ENCODE measurements around the gene N4BP2. TPM values are rescaled to one million over a fixed set of nuclear protein-coding genes. Genes with fewer than 3 reads are reported as not detected.

N4BP2 gene
- total RNA-seq, 4 donors from 2014 or later, result 5.5 to 9.7 (median 7.7) TPM

GRCh38 chr4:40059362-40059761 lies 2.7 kb downstream of the N4BP2 start:
- TF ChIP-seq EP300 (IDR thresholded peaks at IDR 0.05) (no peak), POLR2AphosphoS5 (IDR thresholded peaks at IDR 0.05) (no peak), POLR2A (IDR thresholded peaks at IDR 0.05; ENCODE audit: low read depth) (no peak), CTCF (IDR thresholded peaks at IDR 0.05) (no peak)
- intact Hi-C loops (cut with DNase I), result loop anchor here (5.0 to 10.0 kb wide), 5 partner anchors 82 to 605 kb away; partner anchors contain the start of genes LIAS, PDS5A, RPL9 and SMIM14
- Histone ChIP-seq H3K9me3 (no peaks in the 10 kb centered on the region), H3K4me3 (no peak overlapping the region), H3K36me3 (peaks cover 0 to 8% (median 0%) of the 10 kb centered on the region in 4 donors), H3K4me1 (peaks cover 13 to 28% (median 24%) of the 10 kb centered on the region in 4 donors), H3K27me3 (no peaks in the 10 kb centered on the region), H3K27ac (replicated peaks in 1 of 4) (no peak overlapping the region)
- no peak for DNase-seq (ENCODE audit: extremely low spot score)
- 95% methylated on average over 6 of the region's 6 CpGs for WGBS

- intact Hi-C loops (cut with DNase I), result no loop called here
- no peaks in the 10 kb centered on the region for H3K4me1 ChIP-seq
- no peaks in the 10 kb centered on the region for H3K27me3 ChIP-seq
- peaks cover 0 to 8% (median 0%) of the 10 kb centered on the region in 4 donors for H3K36me3 ChIP-seq
- no peak overlapping the region for H3K27ac ChIP-seq (replicated peaks in 1 of 4)
- no peak for DNase-seq (ENCODE audit: extremely low spot score)
- TF ChIP-seq CTCF (IDR thresholded peaks at IDR 0.05) (no peak), EP300 (IDR thresholded peaks at IDR 0.05) (no peak), POLR2A (IDR thresholded peaks at IDR 0.05; ENCODE audit: low read depth) (no peak), POLR2AphosphoS5 (IDR thresholded peaks at IDR 0.05) (no peak)
- no peak overlapping the region for H3K4me3 ChIP-seq
- WGBS, result 98% methylated on average over 3 of the region's 3 CpGs
- no peaks in the 10 kb centered on the region for H3K9me3 ChIP-seq
Measured at GRCh38 chr4:40065010-40065409, 8.4 kb downstream of the N4BP2 start.

GRCh38 chr4:40066651-40067050 lies 10.0 kb downstream of the N4BP2 start:
- H3K4me1 ChIP-seq, result no peaks in the 10 kb centered on the region
- intact Hi-C loops (cut with DNase I), result no loop called here
- no peak overlapping the region for H3K4me3 ChIP-seq
- no peaks in the 10 kb centered on the region for H3K27me3 ChIP-seq
- no peak overlapping the region for H3K27ac ChIP-seq (replicated peaks in 1 of 4)
- H3K36me3 ChIP-seq, result peaks cover 0 to 6% (median 0%) of the 10 kb centered on the region in 4 donors
- H3K9me3 ChIP-seq, result no peaks in the 10 kb centered on the region
- TF ChIP-seq CTCF (IDR thresholded peaks at IDR 0.05) (no peak), EP300 (IDR thresholded peaks at IDR 0.05) (no peak), POLR2A (IDR thresholded peaks at IDR 0.05; ENCODE audit: low read depth) (no peak), POLR2AphosphoS5 (IDR thresholded peaks at IDR 0.05) (no peak)
- 93% methylated on average over 3 of the region's 3 CpGs for WGBS
- DNase-seq (ENCODE audit: extremely low spot score), result no peak

- TF ChIP-seq CTCF (IDR thresholded peaks at IDR 0.05) (no peak), EP300 (IDR thresholded peaks at IDR 0.05) (no peak), POLR2AphosphoS5 (IDR thresholded peaks at IDR 0.05) (no peak), POLR2A (IDR thresholded peaks at IDR 0.05; ENCODE audit: low read depth) (no peak)
- intact Hi-C loops (cut with DNase I), result no loop called here
Measured at GRCh38 chr4:40070387-40070786, 13.7 kb downstream of the N4BP2 start.

GRCh38 chr4:40086421-40086820 lies 29.8 kb downstream of the N4BP2 start:
- WGBS, result 96% methylated on average over 8 of the region's 8 CpGs
- intact Hi-C loops (cut with DNase I), result no loop called here

More at GRCh38 chr4:40070387-40070786, 13.7 kb downstream of the N4BP2 start:
- 100% methylated on average over 1 of the region's 1 CpG for WGBS
- H3K36me3 ChIP-seq, result peaks cover 0 to 20% (median 10%) of the 10 kb centered on the region in 4 donors
- no peak overlapping the region for H3K4me3 ChIP-seq
- no peaks in the 10 kb centered on the region for H3K4me1 ChIP-seq
- no peaks in the 10 kb centered on the region for H3K27me3 ChIP-seq
- no peak for DNase-seq (ENCODE audit: extremely low spot score)
- no peaks in the 10 kb centered on the region for H3K9me3 ChIP-seq
- no peak overlapping the region for H3K27ac ChIP-seq (replicated peaks in 1 of 4)

More at GRCh38 chr4:40086421-40086820, 29.8 kb downstream of the N4BP2 start:
- DNase-seq (ENCODE audit: extremely low spot score), result no peak
- Histone ChIP-seq H3K27me3 (no peaks in the 10 kb centered on the region), H3K4me1 (no peaks in the 10 kb centered on the region), H3K27ac (replicated peaks in 1 of 4) (no peak overlapping the region), H3K9me3 (no peaks in the 10 kb centered on the region), H3K36me3 (no peaks in the 10 kb centered on the region), H3K4me3 (no peak overlapping the region)
- TF ChIP-seq CTCF (IDR thresholded peaks at IDR 0.05) (peak in 1 of 3 experiments; percentile 3), EP300 (IDR thresholded peaks at IDR 0.05) (no peak)

Data from esophagus muscularis mucosa (tissue), 4 donors.